Forelimb muscle (tissue), 1 donor: ENCODE data around the gene AKR1C4. TPM values are rescaled to one million over a fixed set of nuclear protein-coding genes. Genes with fewer than 3 reads are reported as not detected.

Experiments
- DNase-seq: peaks from one replicate; pipeline ENCODE4 v3.0.0-alpha.2; 2013; ENCODE audit warnings: low read depth
- polyA plus RNA-seq: library from polyadenylated mRNA; unstranded; fragments of 120-200 nt; gene quantifications from one replicate; pipeline ENCODE4 v1.2.1, GENCODE V29; 2013; ENCODE audit not compliant: insufficient read length

Gene AKR1C4
- polyA plus RNA-seq, 1 donor: not detected

DNA sequence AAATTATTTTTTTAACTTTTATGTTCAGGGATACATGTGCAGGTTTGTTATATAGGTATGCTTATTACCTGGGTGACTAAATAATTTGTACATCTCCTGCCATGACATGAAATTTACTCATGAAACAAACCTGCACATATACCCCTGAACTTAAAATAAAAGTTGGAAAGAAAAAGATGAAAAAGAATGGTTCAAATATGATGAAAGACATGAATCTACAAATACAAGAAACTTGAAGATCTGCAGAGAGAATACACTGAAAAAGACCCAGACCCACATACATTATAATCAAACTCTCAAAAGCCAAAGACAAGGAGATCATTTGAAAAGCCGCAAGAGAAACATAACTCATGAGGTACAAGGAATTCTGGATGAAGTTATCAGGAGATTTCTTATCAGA lies 70.2 kb downstream of the AKR1C4 start:
- no peak for DNase-seq

DNA sequence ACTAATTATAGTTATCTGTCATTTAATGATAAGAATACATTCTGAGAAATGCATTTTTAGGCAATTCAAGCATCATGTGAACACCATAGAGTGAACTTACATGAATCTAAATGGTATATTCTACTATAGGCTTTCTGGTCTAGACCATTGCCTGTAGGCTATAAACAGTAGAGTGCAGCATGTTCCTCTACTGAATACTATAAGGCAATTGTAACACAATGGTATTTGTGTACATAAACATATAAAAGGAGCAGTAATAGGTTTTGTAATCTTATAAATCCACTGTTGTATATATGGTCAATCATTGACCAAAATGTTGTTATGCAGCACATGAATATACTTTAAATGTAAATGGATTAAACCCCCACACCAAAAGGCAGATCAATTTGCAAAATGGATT lies 71.6 kb downstream of the AKR1C4 start:
- DNase-seq: no peak

Other genes starting within 250 kb of the AKR1C4 start
- 7.2 TPM for gene AKR1C1, start 233.4 kb upstream of the AKR1C4 start, polyA plus RNA-seq
- gene AKR1C2, start 193.0 kb upstream of the AKR1C4 start, polyA plus RNA-seq: 10.3 TPM
- 0.94 TPM for gene AKR1C3, start 102.4 kb upstream of the AKR1C4 start, polyA plus RNA-seq
- gene AKR1C8, start 11.7 kb upstream of the AKR1C4 start, polyA plus RNA-seq: not detected
- gene UCN3, start 168.1 kb downstream of the AKR1C4 start, polyA plus RNA-seq: not detected
- gene TUBAL3, start 208.0 kb downstream of the AKR1C4 start, polyA plus RNA-seq: 0.20 TPM
- 95.3 TPM for gene NET1, start 215.7 kb downstream of the AKR1C4 start, polyA plus RNA-seq